Gastrocnemius medialis (tissue), 4 donors: ENCODE data around the gene GMNC. TPM values are rescaled to one million over a fixed set of nuclear protein-coding genes. Genes with fewer than 3 reads are reported as not detected.
A peak's percentile ranks its signal among the peaks of the same experiment; 100 is the strongest.

Source experiments
- ATAC-seq, 2 donors: fragments of 150-250 bp; one replicate each; pipeline ENCODE4 v1.9.1; 2016
- DNase-seq, 2 donors: peaks; one replicate each; pipeline ENCODE4 v3.0.0-alpha.2; 2019
- H3K27ac ChIP-seq, 4 donors: fragments of 200-600 bp; sonication (generic); 1 replicate in 1 of 4; 2 replicates in 3 of 4; pipeline ENCODE4 v1.5.1; 2016 to 2018; ENCODE audit warnings: mild to moderate bottlenecking in 2 of 4, moderate library complexity in 1 of 4
- H3K27me3 ChIP-seq, 3 donors: fragments of 200-600 bp; sonication (generic) in 2 of 3; 1 replicate in 1 of 3; 2 replicates in 2 of 3; pipeline versions ENCODE4 v1.5.1 to v1.6.0; 2016 to 2019; ENCODE audit warnings: mild to moderate bottlenecking in 1 of 3, moderate library complexity in 1 of 3
- H3K36me3 ChIP-seq, 2 donors: fragments of 200-600 bp; sonication (generic) in 1 of 2; one replicate each; pipeline ENCODE4 v1.5.1; 2017 to 2018
- H3K4me1 ChIP-seq, 2 donors: fragments of 200-600 bp; sonication (generic) in 1 of 2; one replicate each; pipeline ENCODE4 v1.5.1; 2016 to 2017; ENCODE audit warnings: mild to moderate bottlenecking in 2 of 2
- H3K4me3 ChIP-seq, 4 donors: fragments of 200-600 bp; sonication (generic) in 3 of 4; 1 replicate in 1 of 4; 2 replicates in 3 of 4; pipeline ENCODE4 v1.5.1; 2016 to 2019; ENCODE audit warnings: mild to moderate bottlenecking in 2 of 4
- H3K9me3 ChIP-seq, 3 donors: fragments of 200-600 bp; sonication (generic) in 2 of 3; 1 replicate in 1 of 3; 2 replicates in 2 of 3; pipeline ENCODE4 v1.5.1; 2016 to 2019
- POLR2A ChIP-seq, 2 donors: fragments of 450-650 bp; IDR thresholded peaks; one replicate each; pipeline ENCODE4 v1.6.1; 2017; ENCODE audit warnings: antibody characterized with exemption in 2 of 2, mild to moderate bottlenecking in 2 of 2, moderate library complexity in 2 of 2
- in situ Hi-C, 4 donors: fragments of 200-750 bp; cut with MboI; loops; one replicate each; pipeline versions ENCODE4 v1.15.0 to v1.8.0; 2017; ENCODE audit warnings: low sequenced_read_pairs in 4 of 4
- intact Hi-C: fragments of 100-400 bp; cut with DNase I; formaldehyde crosslinking; loops from one replicate; pipeline ENCODE4 v1.15.1; 2023; ENCODE audit warnings: low total_unique reads
- total RNA-seq, 4 donors: library from RNA; depleted of rRNA; stranded (reverse); fragments of >200 nt; gene quantifications; one replicate each; pipeline versions ENCODE4 v1.1.0 to v1.2.3, GENCODE V29; 2016
- TF ChIP-seq, protein P1 (sequence below), 5 experiments: fragments of 450-650 bp in 3 of 5; fragments of 200-600 bp in 2 of 5; sonication (generic) in 2 of 5; IDR thresholded peaks in 4 of 5; conservative IDR thresholded peaks in 1 of 5; 1 replicate in 4 of 5; 2 replicates in 1 of 5; pipeline ENCODE4 v1.5.1; 2016 to 2019; ENCODE audit warnings: antibody characterized with exemption in 5 of 5, mild to moderate bottlenecking in 3 of 5, moderate library complexity in 3 of 5

Gene GMNC
- total RNA-seq, 4 donors from 2014 or later, result not detected

DNA sequence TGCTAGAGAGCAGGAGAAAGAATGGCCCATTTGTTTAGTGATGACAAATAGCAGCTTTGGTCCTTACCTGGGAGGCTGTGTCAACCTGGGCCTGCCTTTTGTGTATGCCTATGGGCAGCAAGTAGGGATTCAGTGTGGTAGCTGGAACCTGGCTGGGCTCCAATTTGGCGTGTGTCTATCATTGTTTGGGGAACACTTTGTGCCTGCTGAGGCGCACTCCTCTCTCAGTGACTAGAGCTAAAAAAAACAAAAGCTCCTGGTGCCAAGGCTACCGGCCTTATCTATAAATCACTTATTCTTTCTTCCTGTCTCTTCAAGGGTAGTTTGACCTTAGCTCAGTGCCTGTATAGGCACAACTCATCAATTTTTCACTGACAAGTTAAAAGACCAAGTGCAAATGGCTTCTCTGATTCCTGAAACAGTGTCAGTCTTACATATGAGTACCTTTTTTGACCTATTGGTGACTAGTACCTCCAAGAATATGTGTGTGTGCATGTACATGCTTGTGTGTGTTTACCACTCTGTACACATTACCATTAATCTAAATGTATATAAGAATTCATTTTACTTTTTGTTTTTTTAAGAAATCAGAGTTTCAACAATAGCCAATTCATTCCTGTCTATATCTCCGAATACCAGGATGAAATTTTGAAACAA lies 54.6 kb downstream of the GMNC start:
- Histone ChIP-seq H3K36me3 (no peaks in the 10 kb centered on the region), H3K27ac (peak overlapping the region in 2 of 4 donors; percentile 19 to 75), H3K27me3 (no peaks in the 10 kb centered on the region), H3K9me3 (no peaks in the 10 kb centered on the region), H3K4me1 (peaks cover 0 to 15% of the 10 kb centered on the region in 2 donors), H3K4me3 (no peak overlapping the region)
- intact Hi-C loops, result no loop called here
- ATAC-seq (peak; percentile 84 to 90), DNase-seq (peak; percentile 63 to 71)
- in situ Hi-C loops, result no loop called here
- TF ChIP-seq, protein P1, sequence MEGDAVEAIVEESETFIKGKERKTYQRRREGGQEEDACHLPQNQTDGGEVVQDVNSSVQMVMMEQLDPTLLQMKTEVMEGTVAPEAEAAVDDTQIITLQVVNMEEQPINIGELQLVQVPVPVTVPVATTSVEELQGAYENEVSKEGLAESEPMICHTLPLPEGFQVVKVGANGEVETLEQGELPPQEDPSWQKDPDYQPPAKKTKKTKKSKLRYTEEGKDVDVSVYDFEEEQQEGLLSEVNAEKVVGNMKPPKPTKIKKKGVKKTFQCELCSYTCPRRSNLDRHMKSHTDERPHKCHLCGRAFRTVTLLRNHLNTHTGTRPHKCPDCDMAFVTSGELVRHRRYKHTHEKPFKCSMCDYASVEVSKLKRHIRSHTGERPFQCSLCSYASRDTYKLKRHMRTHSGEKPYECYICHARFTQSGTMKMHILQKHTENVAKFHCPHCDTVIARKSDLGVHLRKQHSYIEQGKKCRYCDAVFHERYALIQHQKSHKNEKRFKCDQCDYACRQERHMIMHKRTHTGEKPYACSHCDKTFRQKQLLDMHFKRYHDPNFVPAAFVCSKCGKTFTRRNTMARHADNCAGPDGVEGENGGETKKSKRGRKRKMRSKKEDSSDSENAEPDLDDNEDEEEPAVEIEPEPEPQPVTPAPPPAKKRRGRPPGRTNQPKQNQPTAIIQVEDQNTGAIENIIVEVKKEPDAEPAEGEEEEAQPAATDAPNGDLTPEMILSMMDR (IDR thresholded peaks at IDR 0.05 in 4 of 5, conservative IDR thresholded peaks at IDR 0.05 in 1 of 5), result no peak
- no peak for TF ChIP-seq POLR2A (IDR thresholded peaks at IDR 0.05)
